K562 (cell line): Measurements from ENCODE around the gene AK4. TPM values are rescaled to one million over a fixed set of nuclear protein-coding genes. Genes with fewer than 3 reads are reported as not detected.

Experiments
- ATAC-seq: fragments of 200-7000 bp; cut with Tn5 transposase; 3 replicates; pipeline ENCODE4 v1.9.1; 2020; ENCODE audit warnings: moderate library complexity
- BruUV-seq: library from RNA; stranded (reverse); fragments of 400-500 nt; replicated peaks from 2 replicates; lab custom pipeline; 2021; lab: Mats Ljungman, UMichigan
- CTCF ChIA-PET: fragments of 300-600 bp; formaldehyde crosslinking; extraction: SDS; loops from one replicate; lab custom pipeline; 2021; ENCODE audit warnings: low intra/inter-chr PET ratio; lab: Yijun Ruan, JAX
- POLR2A ChIA-PET: fragments of 300-600, 350-650 bp; sonication (Branson Sonifier 250); formaldehyde crosslinking; extraction: SDS; loops from one replicate; lab custom pipeline; 2021; ENCODE audit warnings: antibody characterized with exemption, inconsistent platforms; lab: Yijun Ruan, JAX
- DNase-seq, 4 experiments: peaks; one replicate each; pipeline versions ENCODE4 v3.0.0 to v3.0.0-alpha.2; 2011 to 2018; ENCODE audit warnings: low spot score in 3 of 4, mixed read lengths in 3 of 4; ENCODE audit errors: extremely low read depth in 1 of 4
- FAIRE-seq: peaks from 2 replicates; lab custom pipeline; 2011; peaks lifted over from hg19 to GRCh38; lab: Jason Lieb, UNC
- H2AFZ ChIP-seq: 2 replicates; pipeline ENCODE4 v1.6.0; 2011; ENCODE audit warnings: low read depth, low read length, control low read depth, inconsistent platforms
- H3K27ac ChIP-seq: fragments of 200-600 bp; 3 replicates; pipeline ENCODE4 v1.8.0; 2011; ENCODE audit warnings: low read depth, mild to moderate bottlenecking, control low read depth, inconsistent platforms, low read length, moderate library complexity, mixed read lengths; ENCODE audit errors: extremely low read depth
- H3K27me3 ChIP-seq, 2 experiments: fragments of 300-600 bp in 1 of 2; 2 replicates in 1 of 2; 3 replicates in 1 of 2; pipeline versions ENCODE4 v1.6.0 to v1.8.0; 2011; ENCODE audit warnings: inconsistent platforms in 2 of 2, low read length in 2 of 2, mild to moderate bottlenecking in 1 of 2, mixed read lengths in 1 of 2, moderate library complexity in 1 of 2; ENCODE audit not compliant: control insufficient read depth in 2 of 2, insufficient read depth in 2 of 2
- H3K36me3 ChIP-seq: fragments of 300-600 bp; 3 replicates; pipeline ENCODE4 v1.8.0; 2011; ENCODE audit warnings: mild to moderate bottlenecking, low read length, inconsistent platforms; ENCODE audit not compliant: control insufficient read depth, insufficient read depth
- H3K4me1 ChIP-seq, 2 experiments: fragments of 200-600 bp in 1 of 2; replicated peaks in 1 of 2; 2 replicates in 1 of 2; 3 replicates in 1 of 2; pipeline versions ENCODE4 v1.5.1 to v1.8.0; 2011; ENCODE audit warnings: inconsistent platforms in 2 of 2, low read length in 2 of 2, mild to moderate bottlenecking in 1 of 2, mixed read lengths in 1 of 2, moderate library complexity in 1 of 2; ENCODE audit not compliant: control insufficient read depth in 2 of 2, insufficient read depth in 2 of 2
- H3K4me2 ChIP-seq: 2 replicates; pipeline ENCODE4 v1.6.1; 2011; ENCODE audit warnings: low read length, control low read depth, inconsistent platforms, mixed read lengths; ENCODE audit not compliant: insufficient read depth
- H3K4me3 ChIP-seq: fragments of 200-600 bp; sonication (generic), shearing (Covaris generic); 2 replicates; pipeline ENCODE4 v1.5.1; 2016; ENCODE audit warnings: control low read depth, inconsistent platforms
- H3K79me2 ChIP-seq: fragments of 200-600 bp; 3 replicates; pipeline ENCODE4 v1.8.0; 2011; ENCODE audit warnings: low read length, inconsistent platforms; ENCODE audit not compliant: control insufficient read depth, insufficient read depth
- H3K9ac ChIP-seq, 2 experiments: 2 replicates each; pipeline versions ENCODE4 v1.6.0 to v1.6.1; 2011; ENCODE audit warnings: low read depth in 2 of 2, low read length in 2 of 2, control low read depth in 1 of 2, inconsistent platforms in 1 of 2, mild to moderate bottlenecking in 1 of 2, mixed read lengths in 1 of 2; ENCODE audit not compliant: insufficient read depth in 1 of 2
- H3K9me1 ChIP-seq: one replicate; pipeline ENCODE4 v1.6.0; 2011; ENCODE audit warnings: inconsistent platforms, mild to moderate bottlenecking, low read length, moderate library complexity; ENCODE audit not compliant: control insufficient read depth, insufficient read depth
- H3K9me3 ChIP-seq: replicated peaks from 2 replicates; pipeline ENCODE4 v1.5.1; 2011; ENCODE audit warnings: low read depth, low read length, inconsistent platforms; ENCODE audit not compliant: control insufficient read depth, insufficient read depth
- H4K20me1 ChIP-seq: replicated peaks from 2 replicates; pipeline ENCODE4 v1.6.1; 2011; ENCODE audit warnings: low read length, inconsistent platforms, mixed read lengths; ENCODE audit not compliant: control insufficient read depth, insufficient read depth
- HDAC3 ChIP-seq: fragments of 450-650 bp; IDR thresholded peaks from 2 replicates; pipeline ENCODE4 v1.6.1; 2018; ENCODE audit warnings: borderline replicate concordance, mild to moderate bottlenecking, moderate library complexity; ENCODE audit not compliant: partially characterized antibody
- KAT7 ChIP-seq: sonication (generic); formaldehyde crosslinking; IDR thresholded peaks from 2 replicates; pipeline ENCODE4 v1.8.0; 2022; ENCODE audit warnings: missing genetic modification reagents, mild to moderate bottlenecking, borderline replicate concordance
- ZNF589 ChIP-seq: fragments of 200-800 bp; sonication (Bioruptor generic); IDR thresholded peaks from 2 replicates; pipeline ENCODE4 v1.6.1; 2016; ENCODE audit warnings: low read depth, missing genetic modification characterization, missing compliant biosample characterization
- WGBS: fragments of 100-300 bp; shearing (Covaris generic); methylation state at CpG from one replicate; pipeline ENCODE4 v1.1.6; 2016; ENCODE audit warnings: low coverage, mixed read lengths; ENCODE audit not compliant: insufficient coverage; ENCODE audit errors: missing lambda C conversion rate; 5-methylcytosine and 5-hydroxymethylcytosine counted together
- in situ Hi-C: fragments of 300-500 bp; cut with MboI; formaldehyde crosslinking; loops from 4 replicates; pipeline ENCODE4 v1.15.0; 2018; ENCODE audit warnings: inconsistent platforms, mixed read lengths
- intact Hi-C: fragments of 100-400 bp; cut with micrococcal nuclease; formaldehyde crosslinking; loops from 2 replicates; pipeline ENCODE4 v1.14.2; 2022
- polyA plus RNA-seq, 8 experiments: library from polyadenylated mRNA; depleted of rRNA in 4 of 8; stranded (reverse) in 5 of 8; unstranded in 3 of 8; fragments of >200 nt; fragmentation: Nextera tagmentation in 2 of 8; fragmentation: Illumina TruSeq in 1 of 8; extraction: Ambion mirVana in 2 of 8; extraction: Trizol in 1 of 8; gene quantifications; 2 replicates each; pipeline versions ENCODE4 v1.2.1 to v1.2.3, GENCODE V29; 2011 to 2014; ENCODE audit warnings: inconsistent platforms in 1 of 8, missing spikeins in 1 of 8
- total RNA-seq, 7 experiments: library from RNA; depleted of rRNA in 6 of 7; stranded (reverse); fragments of >200 nt in 6 of 7; fragmentation: Illumina TruSeq in 2 of 7; extraction: Trizol in 2 of 7; gene quantifications; 2 replicates each; pipeline versions ENCODE4 v1.2.1 to v1.2.3, GENCODE V29; 2011 to 2021; ENCODE audit warnings: low replicate concordance in 1 of 7
- TF ChIP-seq, protein P1 (sequence below): fragments of 250-450 bp; sonication (Bioruptor Pico); IDR thresholded peaks from 2 replicates; pipeline ENCODE4 v1.8.0; 2022; ENCODE audit warnings: moderate library complexity, mild to moderate bottlenecking, inconsistent platforms
- TF ChIP-seq, protein P2 (sequence below): fragments of 450-650 bp; IDR thresholded peaks from 2 replicates; pipeline ENCODE4 v1.6.1; 2018; ENCODE audit not compliant: partially characterized antibody

The AK4 gene
- total and polyA plus RNA-seq, 9 of the 15 experiments (the other 6 are each of a cell fraction or from before 2014, with no cell fraction given) = 10.4 to 96.6 (median 21.5) TPM

DNA sequence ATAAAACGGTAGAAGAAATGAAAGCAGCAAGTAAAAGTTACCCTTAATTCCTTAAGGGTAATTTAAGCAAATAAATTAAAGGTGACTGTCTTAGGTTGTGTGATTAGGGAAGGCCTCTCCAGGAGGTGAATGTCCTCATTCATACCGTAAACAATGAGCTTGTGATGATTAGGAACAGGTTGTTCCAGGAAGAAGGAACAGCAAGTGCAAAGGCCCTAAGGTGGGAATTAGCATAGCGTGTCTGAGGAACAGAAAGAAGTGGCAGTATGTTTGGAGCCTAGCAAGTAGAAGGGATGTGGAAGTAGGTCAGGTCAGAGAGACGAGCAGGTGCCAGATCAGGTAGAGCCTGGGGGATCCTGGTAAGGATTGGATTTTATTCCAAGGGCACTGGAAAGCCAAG is 5.6 kb downstream of the AK4 start:
- in situ Hi-C loops = no loop called here
- Histone ChIP-seq H3K27ac (no peak overlapping the region), H3K4me3 (no peak overlapping the region), H3K27me3 (no peaks in the 10 kb centered on the region), H4K20me1 (no peaks in the 10 kb centered on the region), H2AFZ (no peak overlapping the region), H3K9ac (no peak overlapping the region), H3K9me1 (no peaks in the 10 kb centered on the region), H3K4me2 (no peak overlapping the region), H3K9me3 (no peaks in the 10 kb centered on the region), H3K4me1 (peaks cover 7 to 17% of the 10 kb centered on the region in 2 experiments), H3K36me3 (peaks cover 2% of the 10 kb centered on the region; the same call in 1 of the 3 replicates), H3K79me2 (peaks cover 65% of the 10 kb centered on the region)
- intact Hi-C loops = no loop called here
- POLR2A ChIA-PET = interaction anchor here (0.6 to 1.0 kb wide), 4 partner anchors 11 to 314 kb away, joined by 3 to 4 read pairs (median 3); no protein-coding TSS in a partner anchor
- TF ChIP-seq, protein P1, sequence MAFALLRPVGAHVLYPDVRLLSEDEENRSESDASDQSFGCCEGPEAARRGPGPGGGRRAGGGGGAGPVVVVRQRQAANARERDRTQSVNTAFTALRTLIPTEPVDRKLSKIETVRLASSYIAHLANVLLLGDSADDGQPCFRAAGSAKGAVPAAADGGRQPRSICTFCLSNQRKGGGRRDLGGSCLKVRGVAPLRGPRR (CRISPR knock-in tag) = no peak
- DNase-seq = no peak
- peak; percentile 26 for FAIRE-seq
- BruUV-seq = no TSS peak
- CTCF ChIA-PET = no interaction called here
- ATAC-seq = no peak
- 68% methylated on average over 4 of the region's 4 CpGs for WGBS

DNA sequence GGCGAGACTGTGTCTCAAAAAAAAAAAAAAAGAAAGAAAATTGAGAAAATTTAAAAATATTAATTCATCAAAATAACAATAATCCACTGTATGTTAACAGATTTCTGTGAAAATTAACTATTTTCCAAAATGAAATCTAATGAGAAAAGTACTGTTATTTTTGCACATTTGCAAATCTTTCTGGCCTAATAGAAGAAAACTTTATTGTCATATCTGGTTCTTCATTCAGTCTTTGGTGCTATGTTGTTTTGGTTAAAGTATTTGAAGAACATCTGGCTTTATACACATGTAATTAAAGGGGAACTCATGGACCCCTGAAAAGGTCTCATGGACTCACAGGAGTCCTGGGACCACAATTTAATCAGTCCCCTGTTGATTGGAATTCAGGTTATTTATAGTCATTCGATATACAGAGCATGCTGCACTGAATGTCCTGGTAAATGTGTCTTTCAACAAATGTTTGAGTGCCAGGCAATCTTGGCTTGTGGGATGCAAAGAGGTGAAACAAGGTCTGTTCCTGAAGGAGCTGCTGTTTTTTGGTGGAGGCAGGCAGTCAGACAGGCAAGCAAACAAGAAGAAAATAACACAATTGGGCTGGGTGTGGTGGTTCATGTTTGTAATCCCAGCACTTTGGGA is 9.0 kb downstream of the AK4 start:
- ChIA-PET CTCF (no interaction called here), POLR2A (interaction anchor here (0.7 to 3.9 kb wide), 4 partner anchors 9 to 727 kb away, joined by 3 to 22 read pairs (median 8); partner anchors contain the start of gene AK4)
- Histone ChIP-seq H3K27ac (no peak overlapping the region), H3K79me2 (peaks cover 68% of the 10 kb centered on the region), H4K20me1 (no peaks in the 10 kb centered on the region), H3K4me3 (no peak overlapping the region), H3K9me3 (no peaks in the 10 kb centered on the region), H3K27me3 (no peaks in the 10 kb centered on the region), H2AFZ (no peak overlapping the region), H3K4me2 (no peak overlapping the region), H3K4me1 (peaks cover 0 to 20% of the 10 kb centered on the region in 2 experiments; a peak in 4 of 5 replicates), H3K36me3 (no peaks in the 10 kb centered on the region), H3K9me1 (peaks cover 3% of the 10 kb centered on the region), H3K9ac (no peak overlapping the region)
- ATAC-seq (no peak), DNase-seq (no peak), FAIRE-seq (no peak)
- BruUV-seq = no TSS peak
- intact Hi-C loops (no loop called here), in situ Hi-C loops (no loop called here)
- WGBS = 46% methylated on average over 1 of the region's 2 CpGs
- TF ChIP-seq, protein P2, sequence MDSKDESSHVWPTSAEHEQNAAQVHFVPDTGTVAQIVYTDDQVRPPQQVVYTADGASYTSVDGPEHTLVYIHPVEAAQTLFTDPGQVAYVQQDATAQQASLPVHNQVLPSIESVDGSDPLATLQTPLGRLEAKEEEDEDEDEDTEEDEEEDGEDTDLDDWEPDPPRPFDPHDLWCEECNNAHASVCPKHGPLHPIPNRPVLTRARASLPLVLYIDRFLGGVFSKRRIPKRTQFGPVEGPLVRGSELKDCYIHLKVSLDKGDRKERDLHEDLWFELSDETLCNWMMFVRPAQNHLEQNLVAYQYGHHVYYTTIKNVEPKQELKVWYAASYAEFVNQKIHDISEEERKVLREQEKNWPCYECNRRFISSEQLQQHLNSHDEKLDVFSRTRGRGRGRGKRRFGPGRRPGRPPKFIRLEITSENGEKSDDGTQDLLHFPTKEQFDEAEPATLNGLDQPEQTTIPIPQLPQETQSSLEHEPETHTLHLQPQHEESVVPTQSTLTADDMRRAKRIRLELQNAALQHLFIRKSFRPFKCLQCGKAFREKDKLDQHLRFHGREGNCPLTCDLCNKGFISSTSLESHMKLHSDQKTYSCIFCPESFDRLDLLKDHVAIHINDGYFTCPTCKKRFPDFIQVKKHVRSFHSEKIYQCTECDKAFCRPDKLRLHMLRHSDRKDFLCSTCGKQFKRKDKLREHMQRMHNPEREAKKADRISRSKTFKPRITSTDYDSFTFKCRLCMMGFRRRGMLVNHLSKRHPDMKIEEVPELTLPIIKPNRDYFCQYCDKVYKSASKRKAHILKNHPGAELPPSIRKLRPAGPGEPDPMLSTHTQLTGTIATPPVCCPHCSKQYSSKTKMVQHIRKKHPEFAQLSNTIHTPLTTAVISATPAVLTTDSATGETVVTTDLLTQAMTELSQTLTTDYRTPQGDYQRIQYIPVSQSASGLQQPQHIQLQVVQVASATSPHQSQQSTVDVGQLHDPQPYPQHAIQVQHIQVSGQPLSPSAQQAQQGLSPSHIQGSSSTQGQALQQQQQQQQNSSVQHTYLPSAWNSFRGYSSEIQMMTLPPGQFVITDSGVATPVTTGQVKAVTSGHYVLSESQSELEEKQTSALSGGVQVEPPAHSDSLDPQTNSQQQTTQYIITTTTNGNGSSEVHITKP = no peak
- no peak for TF ChIP-seq HDAC3
- TF ChIP-seq ZNF589 (CRISPR knock-in tag) = no peak
- no peak for TF ChIP-seq KAT7 (CRISPR knock-in tag)
